Upper lobe of left lung (tissue), 6 donors: ENCODE data around the gene EGLN2. TPM values are rescaled to one million over a fixed set of nuclear protein-coding genes. Genes with fewer than 3 reads are reported as not detected.

Experiments
- ATAC-seq, 2 donors: fragments of 200-7000 bp; cut with Tn5 transposase; one replicate each; pipeline ENCODE4 v1.9.1; 2022; ENCODE audit warnings: mild to moderate bottlenecking in 2 of 2, moderate library complexity in 2 of 2; ENCODE audit not compliant: low FRiP score in 2 of 2
- DNase-seq, 2 donors: peaks; one replicate each; pipeline ENCODE4 v3.0.0-alpha.2; 2019 to 2020
- H3K27ac ChIP-seq, 4 donors: fragments of 200-600 bp; sonication (generic); one replicate each; pipeline ENCODE4 v1.5.1; 2016 to 2019
- H3K27me3 ChIP-seq, 4 donors: fragments of 200-600 bp; sonication (generic); one replicate each; pipeline ENCODE4 v1.5.1; 2017 to 2019
- H3K36me3 ChIP-seq, 4 donors: fragments of 200-600 bp; sonication (generic); one replicate each; pipeline ENCODE4 v1.5.1; 2016 to 2019
- H3K4me1 ChIP-seq, 4 donors: fragments of 200-600 bp; sonication (generic); one replicate each; pipeline ENCODE4 v1.5.1; 2018 to 2019
- H3K4me3 ChIP-seq, 4 donors: fragments of 200-600 bp; sonication (generic); one replicate each; pipeline ENCODE4 v1.5.1; 2017 to 2019; ENCODE audit warnings: mild to moderate bottlenecking in 2 of 4, moderate library complexity in 1 of 4
- H3K9me3 ChIP-seq, 4 donors: fragments of 200-600 bp; sonication (generic); one replicate each; pipeline ENCODE4 v1.5.1; 2018 to 2019
- EP300 ChIP-seq, 4 donors: sonication (generic); formaldehyde crosslinking; IDR thresholded peaks; one replicate each; pipeline ENCODE4 v1.5.1; 2017; ENCODE audit warnings: antibody characterized with exemption in 4 of 4, control low read depth in 2 of 4
- POLR2A ChIP-seq, 4 donors: fragments of 450-650 bp; IDR thresholded peaks; one replicate each; pipeline ENCODE4 v1.5.1; 2016 to 2017; ENCODE audit warnings: antibody characterized with exemption in 4 of 4, mild to moderate bottlenecking in 2 of 4
- POLR2AphosphoS5 ChIP-seq, 2 donors: sonication (generic); formaldehyde crosslinking; IDR thresholded peaks; one replicate each; pipeline ENCODE4 v1.5.1; 2017; ENCODE audit warnings: antibody characterized with exemption in 2 of 2
- WGBS, 2 donors: methylation state at CpG; one replicate each; pipeline ENCODE4 v1.1.5; 2017 to 2018; 5-methylcytosine and 5-hydroxymethylcytosine counted together
- total RNA-seq, 6 donors: library from RNA; depleted of rRNA in 4 of 6; stranded (reverse); fragments of >200 nt in 4 of 6; gene quantifications; one replicate each; pipeline versions ENCODE4 v1.1.0 to v1.2.1, GENCODE V29; 2016 to 2021
- TF ChIP-seq, protein P1 (sequence below), 6 experiments: fragments of 450-650 bp in 4 of 6; fragments of 200-600 bp in 2 of 6; sonication (generic) in 2 of 6; IDR thresholded peaks; one replicate each; pipeline ENCODE4 v1.5.1; 2016 to 2019; ENCODE audit warnings: antibody characterized with exemption in 6 of 6
- donor health status: DM: no; HTN: no; CAD: no; lungs with moderate emphysema.
- donor health status: DM: no; HTN: yes; CAD: no; lungs with severe emphysema.

EGLN2 gene
- total RNA-seq, 6 donors from 2014 or later = 170 to 353 (median 211) TPM

GRCh38 chr19:40754611-40755247, 44.3 kb upstream of the EGLN2 start:
- Histone ChIP-seq H3K36me3 (peaks cover 9 to 44% (median 25%) of the 10 kb centered on the region in 4 donors), H3K4me3 (peak overlapping the region in 2 of 4 donors; percentile 17 to 29), H3K4me1 (peaks cover 51 to 60% (median 54%) of the 10 kb centered on the region in 4 donors), H3K9me3 (no peaks in the 10 kb centered on the region), H3K27ac (peak overlapping the region; percentile 37 to 73 (median 51)), H3K27me3 (no peaks in the 10 kb centered on the region)
- no peak for ATAC-seq
- TF ChIP-seq POLR2AphosphoS5 (IDR thresholded peaks at IDR 0.05) = no peak
- TF ChIP-seq POLR2A (IDR thresholded peaks at IDR 0.05) = no peak
- TF ChIP-seq, protein P1, sequence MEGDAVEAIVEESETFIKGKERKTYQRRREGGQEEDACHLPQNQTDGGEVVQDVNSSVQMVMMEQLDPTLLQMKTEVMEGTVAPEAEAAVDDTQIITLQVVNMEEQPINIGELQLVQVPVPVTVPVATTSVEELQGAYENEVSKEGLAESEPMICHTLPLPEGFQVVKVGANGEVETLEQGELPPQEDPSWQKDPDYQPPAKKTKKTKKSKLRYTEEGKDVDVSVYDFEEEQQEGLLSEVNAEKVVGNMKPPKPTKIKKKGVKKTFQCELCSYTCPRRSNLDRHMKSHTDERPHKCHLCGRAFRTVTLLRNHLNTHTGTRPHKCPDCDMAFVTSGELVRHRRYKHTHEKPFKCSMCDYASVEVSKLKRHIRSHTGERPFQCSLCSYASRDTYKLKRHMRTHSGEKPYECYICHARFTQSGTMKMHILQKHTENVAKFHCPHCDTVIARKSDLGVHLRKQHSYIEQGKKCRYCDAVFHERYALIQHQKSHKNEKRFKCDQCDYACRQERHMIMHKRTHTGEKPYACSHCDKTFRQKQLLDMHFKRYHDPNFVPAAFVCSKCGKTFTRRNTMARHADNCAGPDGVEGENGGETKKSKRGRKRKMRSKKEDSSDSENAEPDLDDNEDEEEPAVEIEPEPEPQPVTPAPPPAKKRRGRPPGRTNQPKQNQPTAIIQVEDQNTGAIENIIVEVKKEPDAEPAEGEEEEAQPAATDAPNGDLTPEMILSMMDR (IDR thresholded peaks at IDR 0.05) = no peak
- no peak for TF ChIP-seq EP300 (IDR thresholded peaks at IDR 0.05)
- peak in 1 of 2 donors; percentile 42 for DNase-seq
- WGBS, 2 donors = 58 to 66% methylated on average over 9 of the region's 9 CpGs

DNA sequence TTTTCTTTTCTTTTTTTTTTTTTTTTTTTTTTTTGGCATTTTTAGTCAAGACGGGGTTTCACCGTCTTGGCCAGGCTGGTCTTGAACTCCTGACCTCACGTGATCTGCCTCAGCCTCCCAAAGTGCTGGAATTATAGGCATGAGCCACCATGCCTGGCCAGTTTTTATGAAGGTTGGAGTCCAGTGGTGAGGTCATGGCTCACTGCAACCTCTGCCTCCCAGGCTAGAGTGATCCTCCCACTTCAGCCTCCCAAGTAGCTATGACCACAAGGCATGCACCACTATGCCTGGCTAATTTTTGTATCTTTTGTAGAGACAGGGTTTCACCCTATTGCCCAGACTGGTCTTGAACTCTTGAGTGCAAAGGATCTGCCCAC, 43.8 kb upstream of the EGLN2 start:
- ATAC-seq = no peak
- WGBS, 2 donors = 79 to 100% methylated on average over 3 of the region's 3 CpGs
- Histone ChIP-seq H3K4me3 (no peak overlapping the region), H3K27me3 (no peaks in the 10 kb centered on the region), H3K9me3 (no peaks in the 10 kb centered on the region), H3K27ac (peak overlapping the region in 2 of 4 donors; percentile 37 to 61), H3K36me3 (peaks cover 14 to 49% (median 30%) of the 10 kb centered on the region in 4 donors), H3K4me1 (peaks cover 50 to 57% (median 51%) of the 10 kb centered on the region in 4 donors)
- DNase-seq = no peak
- no peak for TF ChIP-seq POLR2AphosphoS5 (IDR thresholded peaks at IDR 0.05)
- no peak for TF ChIP-seq POLR2A (IDR thresholded peaks at IDR 0.05)
- TF ChIP-seq EP300 (IDR thresholded peaks at IDR 0.05) = no peak
- TF ChIP-seq, protein P1 (IDR thresholded peaks at IDR 0.05) = no peak

DNA sequence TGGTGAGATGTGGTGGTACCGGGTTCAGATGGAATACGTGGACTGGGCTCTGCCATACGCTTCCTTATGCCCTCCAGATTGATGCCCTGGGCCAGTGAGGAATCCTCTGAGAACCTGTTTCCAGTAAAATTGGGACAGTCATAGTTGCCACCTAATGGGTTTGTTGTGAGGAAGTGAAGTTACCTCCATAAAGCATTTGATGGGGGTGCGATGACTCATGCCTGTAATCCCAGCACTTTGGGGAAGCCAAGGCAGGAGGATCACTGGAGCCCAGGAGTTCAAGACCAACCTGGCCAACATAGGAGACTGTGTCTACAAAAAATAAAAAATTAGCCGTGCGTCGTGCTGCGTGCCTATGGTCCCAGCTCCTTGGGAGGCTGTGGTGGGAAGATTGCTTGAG, 43.2 kb upstream of the EGLN2 start:
- peak overlapping the region in 1 of 4 donors; percentile 42 for H3K27ac ChIP-seq
- DNase-seq (no peak), ATAC-seq (no peak)
- H3K27me3 ChIP-seq = no peaks in the 10 kb centered on the region
- H3K4me1 ChIP-seq = peaks cover 50 to 57% (median 52%) of the 10 kb centered on the region in 4 donors
- no peaks in the 10 kb centered on the region for H3K9me3 ChIP-seq
- WGBS, 2 donors = 98 to 99% methylated on average over 5 to 8 of the region's 8 CpGs
- H3K4me3 ChIP-seq = no peak overlapping the region
- TF ChIP-seq POLR2A (IDR thresholded peaks at IDR 0.05) = no peak
- H3K36me3 ChIP-seq = peaks cover 19 to 54% (median 35%) of the 10 kb centered on the region in 4 donors

DNA sequence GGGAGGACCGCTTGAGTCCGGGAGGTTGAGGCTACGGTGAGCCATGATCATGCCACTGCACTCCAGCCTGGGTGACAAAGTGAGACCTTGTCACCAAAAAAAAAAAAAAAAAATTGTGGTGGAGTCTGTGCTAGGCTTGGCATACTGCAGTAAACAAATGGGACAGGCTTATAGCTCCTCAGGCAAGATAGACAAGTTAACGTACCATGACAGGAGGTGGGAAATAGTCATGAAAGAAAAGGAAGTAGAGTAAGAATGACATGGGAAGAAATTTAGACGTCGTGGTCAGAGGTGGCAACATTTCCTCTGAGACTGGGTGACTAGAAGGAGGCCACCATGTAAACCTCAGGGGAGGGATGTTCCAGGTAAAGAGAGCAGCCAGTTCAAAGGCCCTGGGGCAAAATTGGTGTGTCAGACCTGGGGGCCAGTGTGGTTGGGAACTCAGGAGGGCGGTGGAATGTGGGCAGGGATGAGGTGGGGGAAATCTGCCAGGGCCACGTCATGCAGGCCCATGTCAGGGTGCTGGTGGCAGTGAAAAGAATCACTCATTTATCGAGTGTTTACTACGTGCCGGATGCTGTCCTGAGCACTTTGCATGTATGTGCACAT, 42.4 kb upstream of the EGLN2 start:
- Histone ChIP-seq H3K27ac (peak overlapping the region in 2 of 4 donors; percentile 9 to 42), H3K4me3 (no peak overlapping the region), H3K9me3 (no peaks in the 10 kb centered on the region), H3K36me3 (peaks cover 20 to 61% (median 43%) of the 10 kb centered on the region in 4 donors), H3K27me3 (no peaks in the 10 kb centered on the region), H3K4me1 (peaks cover 50 to 57% (median 53%) of the 10 kb centered on the region in 4 donors)
- TF ChIP-seq, protein P1 (IDR thresholded peaks at IDR 0.05) = no peak
- TF ChIP-seq POLR2A (IDR thresholded peaks at IDR 0.05) (no peak), POLR2AphosphoS5 (IDR thresholded peaks at IDR 0.05) (no peak), EP300 (IDR thresholded peaks at IDR 0.05) (no peak)
- no peak for ATAC-seq
- 63 to 77% methylated on average over 10 to 11 of the region's 11 CpGs for WGBS, 2 donors
- DNase-seq = no peak

GRCh38 chr19:40758491-40758890, 40.5 kb upstream of the EGLN2 start:
- no peaks in the 10 kb centered on the region for H3K9me3 ChIP-seq
- peaks cover 38 to 80% (median 62%) of the 10 kb centered on the region in 4 donors for H3K36me3 ChIP-seq
- H3K27me3 ChIP-seq = no peaks in the 10 kb centered on the region
- peaks cover 34 to 42% (median 37%) of the 10 kb centered on the region in 4 donors for H3K4me1 ChIP-seq
- ATAC-seq (no peak), DNase-seq (no peak)
- H3K27ac ChIP-seq = no peak overlapping the region
- TF ChIP-seq POLR2AphosphoS5 (IDR thresholded peaks at IDR 0.05) (no peak), POLR2A (IDR thresholded peaks at IDR 0.05) (no peak), EP300 (IDR thresholded peaks at IDR 0.05) (no peak)
- TF ChIP-seq, protein P1 (IDR thresholded peaks at IDR 0.05) = no peak
- 96% methylated on average over 3 of the region's 3 CpGs for WGBS, 2 donors
- H3K4me3 ChIP-seq = no peak overlapping the region
